ENCODE data around the gene CACNG4. TPM values are rescaled to one million over a fixed set of nuclear protein-coding genes. Genes with fewer than 3 reads are reported as not detected.

Gene CACNG4
- total and polyA plus RNA-seq, 2 of the 4 experiments (the other 2 are of a cell fraction) = under 0.01 to 0.53 TPM

DNA sequence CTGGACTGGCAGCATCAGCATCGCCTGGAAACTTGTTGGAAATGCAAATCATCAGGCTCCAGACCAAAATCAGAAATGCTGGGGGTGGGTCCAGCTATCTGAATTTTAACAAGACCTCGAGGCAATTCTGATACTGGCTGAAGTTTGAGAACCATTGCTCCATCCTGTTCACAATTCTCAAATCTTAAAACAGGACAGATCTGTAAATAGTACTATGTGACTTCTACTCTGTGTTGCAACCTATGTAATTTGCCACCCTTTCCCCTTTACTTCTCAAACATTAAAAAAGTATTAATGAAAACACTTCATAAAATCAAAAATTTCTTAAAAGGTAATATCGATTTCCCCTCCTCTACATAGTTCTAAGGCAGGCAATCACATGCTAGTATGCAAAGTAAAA lies 108.4 kb downstream of the CACNG4 start:
- Histone ChIP-seq H3K27me3 (ENCODE audit: control insufficient read depth, insufficient read depth, low read length) (no peaks in the 10 kb centered on the region), H3K4me3 (ENCODE audit: insufficient read depth, low read depth, low read length) (no peak overlapping the region), H3K9me1 (ENCODE audit: insufficient read depth, low read length) (0 out of 2 replicates have a peak, but pooled peaks cover 2% of the 10 kb centered on the region), H3K79me1 (ENCODE audit: low read depth in 1 of 2, low read length in 2 of 2) (no peaks in the 10 kb centered on the region; a peak in 1 of 4 replicates), H4K20me1 (ENCODE audit: insufficient read depth, low read length) (no peaks in the 10 kb centered on the region), H3K27ac (ENCODE audit: insufficient read depth, low read length) (no peak overlapping the region), H3K4me2 (ENCODE audit: low read depth, low read length) (no peak overlapping the region), H4K8ac (ENCODE audit: low read depth in 2 of 2, low read length in 2 of 2) (no peak overlapping the region), H3K9me3 (ENCODE audit: control insufficient read depth, insufficient read depth, low read length) (no peaks in the 10 kb centered on the region), H2AK5ac (ENCODE audit: low read depth, low read length) (no peak overlapping the region), H3K4me1 (ENCODE audit: control insufficient read depth, insufficient read depth, low read length) (no peaks in the 10 kb centered on the region), H2AFZ (replicated peaks; ENCODE audit: low read length, poor library complexity) (no peak overlapping the region), H2AK9ac (replicated peaks; ENCODE audit: low read depth, low read length, poor library complexity) (no peak overlapping the region), H3K18ac (ENCODE audit: low read depth, low read length) (no peak overlapping the region), H3K4ac (ENCODE audit: low read depth, low read length) (no peak overlapping the region), H2BK5ac (ENCODE audit: low read depth, low read length, poor library complexity, severe bottlenecking) (no peak overlapping the region), H3K14ac (replicated peaks; ENCODE audit: low read depth, low read length) (no peak overlapping the region), H3K23ac (ENCODE audit: low read depth, low read length) (no peak overlapping the region), H3K56ac (ENCODE audit: extremely low read depth, insufficient read depth, low read length) (no peak overlapping the region), H4K91ac (ENCODE audit: insufficient read depth, low read depth, low read length) (no peak overlapping the region), H2BK15ac (ENCODE audit: low read depth, low read length) (no peak overlapping the region), H3K9ac (ENCODE audit: low read depth, low read length) (no peak overlapping the region), H4K5ac (ENCODE audit: low read depth, low read length) (no peak overlapping the region), H2BK120ac (ENCODE audit: low read depth, low read length) (no peak overlapping the region), H3K36me3 (ENCODE audit: control insufficient read depth, insufficient read depth, low read length) (peaks cover 7% of the 10 kb centered on the region), H2BK20ac (ENCODE audit: low read depth, low read length) (no peak overlapping the region)
- TF ChIP-seq RCOR1 (IDR thresholded peaks at IDR 0.05; ENCODE audit: insufficient replicate concordance, low read length) (no peak), CEBPB (IDR thresholded peaks at IDR 0.05; ENCODE audit: low read depth, low read length) (no peak), RFX5 (IDR thresholded peaks at IDR 0.05; ENCODE audit: low read depth, low read length) (no peak), MAZ (IDR thresholded peaks at IDR 0.05; ENCODE audit: borderline replicate concordance, low read depth, low read length) (no peak), SMC3 (IDR thresholded peaks at IDR 0.05; ENCODE audit: low read depth, low read length) (no peak), MXI1 (IDR thresholded peaks at IDR 0.05; ENCODE audit: borderline replicate concordance, low read depth, low read length) (no peak), BHLHE40 (IDR thresholded peaks at IDR 0.05; ENCODE audit: low read depth, low read length) (no peak), FOS (IDR thresholded peaks at IDR 0.05; ENCODE audit: low read depth, low read length) (no peak), CHD1 (IDR thresholded peaks at IDR 0.05; ENCODE audit: low read depth, low read length) (no peak), POLR2A (IDR thresholded peaks at IDR 0.05; ENCODE audit: low read depth, low read length) (no peak), RAD21 (IDR thresholded peaks at IDR 0.05; ENCODE audit: low read length) (no peak)
- TF ChIP-seq, protein P1, sequence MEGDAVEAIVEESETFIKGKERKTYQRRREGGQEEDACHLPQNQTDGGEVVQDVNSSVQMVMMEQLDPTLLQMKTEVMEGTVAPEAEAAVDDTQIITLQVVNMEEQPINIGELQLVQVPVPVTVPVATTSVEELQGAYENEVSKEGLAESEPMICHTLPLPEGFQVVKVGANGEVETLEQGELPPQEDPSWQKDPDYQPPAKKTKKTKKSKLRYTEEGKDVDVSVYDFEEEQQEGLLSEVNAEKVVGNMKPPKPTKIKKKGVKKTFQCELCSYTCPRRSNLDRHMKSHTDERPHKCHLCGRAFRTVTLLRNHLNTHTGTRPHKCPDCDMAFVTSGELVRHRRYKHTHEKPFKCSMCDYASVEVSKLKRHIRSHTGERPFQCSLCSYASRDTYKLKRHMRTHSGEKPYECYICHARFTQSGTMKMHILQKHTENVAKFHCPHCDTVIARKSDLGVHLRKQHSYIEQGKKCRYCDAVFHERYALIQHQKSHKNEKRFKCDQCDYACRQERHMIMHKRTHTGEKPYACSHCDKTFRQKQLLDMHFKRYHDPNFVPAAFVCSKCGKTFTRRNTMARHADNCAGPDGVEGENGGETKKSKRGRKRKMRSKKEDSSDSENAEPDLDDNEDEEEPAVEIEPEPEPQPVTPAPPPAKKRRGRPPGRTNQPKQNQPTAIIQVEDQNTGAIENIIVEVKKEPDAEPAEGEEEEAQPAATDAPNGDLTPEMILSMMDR (conservative IDR thresholded peaks at IDR 0.05; ENCODE audit: low read depth, low read length) = no peak
- intact Hi-C loops (cut with micrococcal nuclease) (loop anchor here (2.0 kb wide), 1 partner anchor 16 kb away; no protein-coding TSS in a partner anchor), dilution Hi-C loops (cut with HindIII; ENCODE audit: low sequenced_read_pairs, unreplicated experiment) (no loop called here), in situ Hi-C loops (cut with MboI; ENCODE audit: low sequenced_read_pairs) (no loop called here)
- ChIA-PET CTCF (no interaction called here), POLR2A (ENCODE audit: unreplicated experiment) (interaction anchor here (0.6 kb wide), 1 partner anchor 10 kb away, joined by 7 read pairs; no protein-coding TSS in a partner anchor)
- WGBS, 2 experiments (ENCODE audit: extremely low coverage in 2 of 2, insufficient read length in 1 of 2) = no CpG with 5 or more reads among the region's 3 CpGs
- no TSS peak for BruUV-seq (replicated peaks)
- DNase-seq = no peak
- ATAC-seq (ENCODE audit: low read depth) = no peak

All from IMR-90 (cell line).